HG02610 (cell line): Measurements from ENCODE around the gene POLA1.
"Not testable (repeated sequence)": the region's sequence is repeated elsewhere in the genome, so short reads cannot be mapped to it uniquely, and the experiment has no call there.

Experiments used
- ATAC-seq: cut with Tn5 transposase; IDR thresholded peaks from one replicate; pipeline ENCODE4 v1.9.1; 2021; ENCODE audit warnings: mild to moderate bottlenecking, moderate library complexity; ENCODE audit not compliant: unreplicated experiment

POLA1 gene

GRCh38 chrX:24796204-24796603 is 102.5 kb downstream of the POLA1 start:
- no peak for ATAC-seq

GRCh38 chrX:24799078-24799477 is 105.4 kb downstream of the POLA1 start:
- no peak for ATAC-seq

DNA sequence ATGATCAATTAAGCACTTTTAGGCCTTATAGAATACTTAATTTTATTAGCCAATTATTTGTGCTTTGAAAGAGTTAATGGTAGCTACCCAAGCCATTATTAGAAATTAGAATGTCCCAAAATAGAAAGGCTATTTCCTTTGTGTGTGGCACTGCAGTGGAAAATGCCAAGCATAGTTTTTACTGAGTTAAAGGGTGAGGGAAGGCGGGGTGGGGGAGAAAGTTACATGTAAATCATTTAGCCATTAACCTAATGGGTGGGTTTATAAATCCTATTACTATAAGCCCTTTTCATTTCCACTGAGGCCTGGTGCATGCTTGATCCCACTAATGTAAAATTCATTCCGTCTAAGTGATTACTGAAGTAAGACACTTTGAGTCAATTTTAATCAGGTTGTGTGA is 105.8 kb downstream of the POLA1 start:
- ATAC-seq = no peak

GRCh38 chrX:24805201-24805600 is 111.5 kb downstream of the POLA1 start:
- ATAC-seq = no peak

GRCh38 chrX:24819807-24820206 is 126.1 kb downstream of the POLA1 start:
- ATAC-seq = not testable (repeated sequence)

- no peak for ATAC-seq
Observed at GRCh38 chrX:24828147-24828546, 134.4 kb downstream of the POLA1 start.

- ATAC-seq = no peak
Observed at GRCh38 chrX:24828600-24828999, 134.9 kb downstream of the POLA1 start.

GRCh38 chrX:24833695-24834094 is 140.0 kb downstream of the POLA1 start:
- no peak for ATAC-seq

DNA sequence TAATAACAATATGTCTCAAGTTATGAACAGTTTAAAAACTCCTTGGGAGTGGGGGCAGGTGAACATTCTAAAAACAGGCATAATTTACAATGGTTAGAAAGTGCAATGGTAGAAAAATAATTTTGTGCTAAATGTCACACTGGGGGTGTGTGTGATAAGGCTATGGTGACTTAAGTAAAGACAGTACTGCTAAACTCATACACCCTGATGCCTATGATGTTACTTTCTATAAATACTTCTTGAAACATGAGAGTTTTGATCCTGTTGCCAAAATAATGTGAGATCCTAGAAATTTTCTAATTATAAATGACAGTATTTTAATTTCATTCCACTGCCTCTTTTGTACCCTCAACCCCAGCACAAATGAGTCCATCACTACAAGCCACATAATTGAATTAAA is 144.2 kb downstream of the POLA1 start:
- ATAC-seq = no peak

DNA sequence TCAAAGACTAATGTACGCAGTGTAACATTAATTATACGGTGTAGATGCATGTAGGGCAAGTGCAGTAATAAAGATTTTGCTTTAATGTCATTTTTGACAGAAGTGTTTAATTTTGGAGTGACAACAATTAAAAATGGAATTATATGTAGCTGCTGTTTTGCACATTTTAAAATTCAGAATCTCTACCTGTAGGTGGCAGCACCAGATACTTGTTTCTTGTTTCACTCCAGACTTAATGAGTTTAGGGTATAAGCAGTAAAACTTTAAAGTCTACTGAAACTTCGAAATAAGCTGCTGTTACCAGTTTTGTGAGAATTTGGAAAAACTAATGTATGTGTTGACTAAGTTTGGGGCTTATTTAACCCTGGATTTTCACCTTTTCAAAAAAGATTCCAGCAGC is 144.9 kb downstream of the POLA1 start:
- ATAC-seq = no peak

- ATAC-seq = no peak
Observed at GRCh38 chrX:24839331-24839730, 145.6 kb downstream of the POLA1 start.

DNA sequence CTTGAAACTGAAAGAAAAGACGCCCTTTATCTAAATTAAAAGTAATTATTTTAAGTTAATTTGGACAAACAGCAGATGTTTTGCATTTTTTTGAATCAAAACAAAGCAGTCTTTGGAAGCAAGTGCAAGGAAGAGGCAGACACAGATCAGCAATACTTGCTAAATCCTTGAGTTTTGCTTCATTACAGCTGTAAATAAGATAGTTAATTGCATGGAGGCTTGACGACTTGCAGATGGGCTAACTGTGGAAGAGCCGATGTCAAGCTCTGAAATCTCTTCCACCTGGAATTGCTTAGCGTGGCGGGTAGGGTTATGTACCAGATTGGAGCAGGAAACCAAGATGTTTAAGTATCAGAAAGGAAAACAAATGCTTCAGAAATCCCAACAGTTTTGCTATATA is 148.8 kb downstream of the POLA1 start:
- no peak for ATAC-seq

GRCh38 chrX:24846550-24847150 is 152.9 kb downstream of the POLA1 start:
- ATAC-seq = no peak

DNA sequence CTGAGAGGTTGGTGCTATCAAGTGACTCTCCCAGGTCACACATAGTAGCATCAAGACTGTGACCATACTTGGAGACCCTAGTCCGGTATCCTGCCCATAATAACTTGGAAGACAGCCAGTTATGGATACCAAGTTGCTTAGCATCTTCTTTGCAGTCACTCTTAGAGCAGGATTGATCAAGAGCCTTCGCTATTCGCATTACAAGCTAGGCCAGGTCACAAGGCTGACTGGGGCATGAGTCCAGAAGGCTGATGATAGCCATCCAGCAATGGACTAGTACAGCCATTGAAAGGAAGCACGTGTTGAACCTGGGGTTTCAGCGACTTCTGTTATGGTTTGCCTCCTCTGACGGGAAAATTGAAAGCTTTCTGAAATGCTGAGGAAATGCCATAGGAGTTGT is 157.6 kb downstream of the POLA1 start:
- ATAC-seq = no peak

DNA sequence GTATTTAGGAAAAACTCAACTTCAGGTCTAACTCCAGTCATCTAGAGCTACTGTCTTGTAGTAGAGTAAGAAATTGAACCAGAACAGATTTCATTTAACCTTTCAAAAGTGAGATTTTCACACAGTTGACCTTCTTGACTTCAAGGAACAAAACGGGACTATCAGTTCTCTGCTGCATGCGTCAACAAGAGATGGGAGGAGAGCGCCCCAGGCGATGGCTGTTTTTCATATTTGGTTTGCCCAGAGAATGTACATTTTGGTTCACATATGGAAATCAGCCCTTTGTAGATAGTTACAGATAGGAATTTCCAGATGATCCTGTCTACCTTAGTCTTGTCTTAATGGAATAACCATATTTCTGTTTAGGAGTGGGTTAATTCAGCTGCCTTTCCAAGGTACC is 158.1 kb downstream of the POLA1 start:
- no peak for ATAC-seq

DNA sequence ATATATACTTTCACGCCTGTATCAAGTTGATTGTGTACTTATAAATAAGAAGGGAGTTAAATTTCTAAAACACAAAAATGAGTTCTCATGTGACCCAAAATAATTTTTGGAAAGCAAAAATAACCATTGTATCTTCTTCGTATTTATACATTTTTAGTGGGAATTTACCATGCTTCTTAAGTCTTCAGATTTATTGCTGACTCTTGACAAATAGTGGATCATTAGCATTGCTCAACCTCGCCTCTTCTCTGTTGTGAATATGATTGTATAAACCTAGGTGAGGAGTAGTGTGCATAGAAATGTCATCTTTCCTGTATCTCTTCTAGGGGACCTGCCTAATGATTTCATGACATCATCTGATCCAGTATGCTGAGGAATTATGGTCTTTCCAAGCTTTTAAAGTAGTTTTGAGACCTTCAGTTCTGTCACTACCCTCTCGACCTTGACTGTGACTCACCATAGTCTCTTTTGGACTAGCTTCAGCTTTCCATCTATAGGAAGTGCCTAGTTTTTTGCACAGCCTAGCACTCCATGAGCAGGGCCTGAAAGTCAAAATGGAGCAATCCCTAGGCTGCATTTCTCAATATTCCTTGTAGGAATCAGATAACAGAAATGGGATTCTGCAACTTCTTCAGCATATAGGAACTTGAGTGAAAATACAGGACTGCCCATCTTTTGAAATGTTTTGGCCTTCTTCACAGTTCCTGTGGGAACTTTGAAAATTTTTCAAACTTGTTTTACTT is 164.5 kb downstream of the POLA1 start:
- ATAC-seq = no peak

GRCh38 chrX:24859211-24859841 is 165.6 kb downstream of the POLA1 start:
- no peak for ATAC-seq

DNA sequence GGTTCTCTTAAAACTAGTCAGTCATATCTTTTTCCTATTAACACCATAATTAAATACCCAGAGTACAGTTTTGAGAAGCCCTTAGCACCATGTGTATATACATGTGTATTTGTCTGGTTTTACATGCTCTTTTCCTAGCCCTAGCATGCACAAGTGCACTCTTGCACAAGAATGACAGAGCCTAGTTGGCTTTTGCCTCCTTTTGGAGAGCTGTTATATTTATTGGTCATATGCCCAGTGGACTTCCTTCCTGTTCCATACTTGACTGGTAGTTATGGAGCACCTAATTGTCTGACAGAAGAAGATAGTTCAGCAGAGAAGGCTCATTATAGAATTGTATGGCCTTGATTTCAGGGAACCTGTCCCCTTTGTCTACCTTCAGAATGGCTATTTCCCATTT is 166.4 kb downstream of the POLA1 start:
- no peak for ATAC-seq

- ATAC-seq = no peak
Observed at GRCh38 chrX:24862343-24862742, 168.6 kb downstream of the POLA1 start.

DNA sequence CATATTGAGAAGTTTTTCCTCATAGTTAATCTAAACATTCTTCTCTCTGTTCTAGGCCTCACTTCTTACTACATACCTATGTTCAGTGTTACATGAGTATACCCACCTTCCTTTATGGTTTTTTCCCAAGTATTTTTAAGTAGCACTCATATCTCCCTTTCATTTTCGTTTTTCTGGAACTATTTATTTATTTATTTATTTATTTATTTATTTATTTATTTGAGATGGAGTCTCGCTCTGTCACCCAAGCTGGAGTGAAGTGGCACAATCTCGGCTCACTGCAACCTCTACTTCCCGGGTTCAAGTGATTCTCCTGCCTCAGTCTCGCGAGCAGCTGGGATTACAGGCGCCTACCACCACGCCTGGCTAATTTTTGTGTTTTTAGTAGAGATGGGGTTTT is 170.1 kb downstream of the POLA1 start:
- not testable (repeated sequence) for ATAC-seq

DNA sequence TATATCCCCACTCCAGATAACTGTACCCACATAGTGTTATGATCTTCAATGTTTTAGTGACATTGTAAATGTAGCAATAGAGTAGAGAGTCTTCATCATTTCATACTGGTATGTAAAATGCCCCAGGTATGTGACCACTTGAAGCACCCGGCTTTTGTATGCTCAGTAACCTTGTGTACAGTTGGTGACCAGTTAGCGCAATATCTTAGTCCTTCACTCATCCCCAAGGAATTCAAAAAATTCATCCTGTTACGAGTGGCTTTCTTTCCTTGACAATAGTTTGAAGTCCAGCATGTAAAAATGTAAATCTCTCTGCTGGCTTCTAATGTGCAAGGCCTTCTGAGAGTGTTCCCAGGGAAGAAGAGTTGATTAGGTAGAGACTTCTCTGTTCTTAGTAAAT is 176.4 kb downstream of the POLA1 start:
- ATAC-seq = no peak

- no peak for ATAC-seq
Observed at GRCh38 chrX:24874604-24875247, 181.0 kb downstream of the POLA1 start.
